IPS-NIHi7 (cell line): ENCODE data around the gene GADD45A.

Experiments used
- DNase-seq: peaks from one replicate; pipeline ENCODE4 v3.0.0; 2012; ENCODE audit warnings: mixed read lengths; ENCODE audit errors: extremely low spot score

GADD45A gene

DNA sequence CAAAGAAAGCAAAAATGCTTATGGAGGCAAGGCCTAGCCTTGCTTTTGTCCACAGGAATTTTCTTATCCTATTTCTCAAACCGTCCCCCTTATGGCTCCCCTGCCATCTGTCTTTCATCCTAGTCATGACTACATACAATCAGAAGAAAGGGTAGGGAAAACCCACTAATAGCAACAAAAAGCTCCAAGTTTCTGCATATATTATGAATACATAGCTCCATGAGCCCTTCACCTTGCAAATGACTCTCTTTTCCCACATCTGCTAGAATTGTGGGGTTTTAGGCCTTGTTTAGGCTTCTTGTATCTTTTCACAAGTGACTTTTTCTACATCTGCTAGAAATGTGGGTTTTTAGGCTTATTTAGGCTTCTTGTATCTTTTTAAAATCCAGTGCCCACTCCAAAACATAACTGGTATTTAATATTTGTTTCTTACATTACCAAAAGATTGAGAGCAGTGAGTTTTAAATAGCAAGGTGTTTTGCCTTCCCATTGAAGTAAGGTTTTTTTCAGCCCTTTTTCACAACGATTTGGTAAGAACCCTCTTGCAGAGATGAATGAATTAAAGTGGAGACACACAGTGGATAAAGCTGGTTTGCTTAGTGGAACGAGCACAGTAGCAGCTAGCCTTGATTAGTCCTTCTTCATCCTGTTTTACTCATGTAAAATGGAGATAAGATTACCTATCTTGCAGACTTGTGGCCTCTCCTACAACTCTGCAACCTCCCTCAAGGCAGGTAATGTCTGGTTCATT lies 4.4 kb downstream of the GADD45A start:
- no peak for DNase-seq

DNA sequence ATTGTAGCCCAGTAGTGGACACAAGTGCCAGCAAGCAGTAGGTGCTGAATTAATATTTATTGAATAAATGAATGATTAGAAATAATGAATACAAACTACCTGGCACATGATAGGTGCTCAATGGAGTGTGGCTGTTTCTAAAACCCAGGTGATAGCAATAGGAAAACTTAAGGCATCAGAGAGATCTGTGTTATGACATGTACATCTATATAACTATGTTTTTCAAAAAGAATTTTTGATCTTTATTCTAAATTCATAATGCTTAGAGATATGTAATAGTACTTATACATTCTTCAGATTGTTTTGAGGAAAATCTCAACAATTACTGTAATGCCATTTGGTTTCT lies 5.0 kb downstream of the GADD45A start:
- no peak for DNase-seq

DNA sequence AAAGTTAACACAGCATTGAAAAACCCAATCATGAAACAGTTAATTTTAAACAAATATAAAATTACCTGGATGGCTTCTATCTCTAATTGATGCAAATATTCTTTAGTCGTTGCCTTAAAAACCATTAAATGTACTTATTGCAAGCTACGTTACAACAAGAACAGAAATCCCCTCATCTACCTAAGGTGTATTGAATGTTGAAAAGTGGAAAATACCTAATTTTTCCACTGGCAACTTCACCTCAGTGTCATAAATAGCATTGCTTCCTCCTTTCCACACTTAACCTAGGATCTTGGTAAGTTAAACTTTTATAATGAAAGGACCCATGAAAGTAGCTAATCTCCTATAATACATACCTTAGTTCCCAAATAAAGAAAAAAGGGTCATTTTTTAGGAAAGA lies 5.4 kb downstream of the GADD45A start:
- DNase-seq = no peak

DNA sequence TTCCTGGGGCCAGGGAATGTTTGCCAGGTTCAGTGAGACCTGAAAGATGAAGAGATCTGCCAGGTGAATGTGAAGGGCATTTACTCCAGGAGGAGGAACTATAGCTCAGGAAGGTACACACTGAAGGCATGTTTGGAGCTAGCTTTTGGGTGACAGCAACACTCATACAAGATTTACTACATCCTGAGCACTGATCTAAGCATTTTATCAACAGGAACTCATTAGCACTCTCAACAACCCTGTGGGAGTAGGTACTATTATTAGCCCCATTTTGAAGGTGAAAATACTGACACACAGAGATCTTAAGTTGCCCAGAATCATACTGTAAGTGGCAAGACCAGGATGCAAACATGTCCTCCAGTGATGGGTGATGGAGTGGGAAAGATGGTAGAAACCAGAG lies 6.7 kb downstream of the GADD45A start:
- no peak for DNase-seq

DNA sequence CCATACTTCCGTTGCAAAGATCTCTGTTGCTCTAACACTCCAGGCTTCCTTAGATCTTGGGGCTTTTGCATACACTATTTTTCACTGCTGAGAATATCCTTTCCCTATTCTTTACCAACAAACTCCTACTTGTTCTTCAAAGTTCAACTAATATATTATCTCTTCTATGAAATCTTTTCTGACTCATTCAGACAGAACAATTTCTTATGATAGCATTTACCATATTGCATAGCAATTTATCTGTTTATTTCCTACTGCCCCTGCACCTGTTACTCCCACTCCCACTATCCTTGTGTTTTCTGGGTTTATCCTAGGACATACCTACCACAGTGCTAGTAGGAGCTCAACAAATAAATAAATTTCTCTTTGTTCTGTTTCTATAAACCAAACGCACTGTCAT lies 11.0 kb downstream of the GADD45A start:
- no peak for DNase-seq

DNA sequence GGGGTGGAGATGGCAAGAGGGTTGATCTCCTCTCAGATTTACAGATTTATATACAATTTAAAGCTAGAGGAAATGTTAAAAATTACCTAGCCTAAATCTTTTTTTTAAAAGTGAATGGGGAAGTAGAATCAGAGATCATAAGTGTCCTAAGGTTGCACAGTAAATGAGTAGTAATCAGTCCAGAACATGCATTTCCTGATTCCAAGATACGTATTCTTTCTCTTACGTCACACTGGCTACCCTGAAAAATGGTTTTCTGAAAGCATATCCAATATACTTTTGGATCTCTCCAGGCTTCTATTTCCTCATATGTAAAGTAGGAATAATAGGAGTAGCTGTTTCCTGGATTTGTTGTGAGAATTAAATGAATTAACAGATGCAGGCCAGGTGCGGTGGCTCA lies 11.7 kb downstream of the GADD45A start:
- no peak for DNase-seq

DNA sequence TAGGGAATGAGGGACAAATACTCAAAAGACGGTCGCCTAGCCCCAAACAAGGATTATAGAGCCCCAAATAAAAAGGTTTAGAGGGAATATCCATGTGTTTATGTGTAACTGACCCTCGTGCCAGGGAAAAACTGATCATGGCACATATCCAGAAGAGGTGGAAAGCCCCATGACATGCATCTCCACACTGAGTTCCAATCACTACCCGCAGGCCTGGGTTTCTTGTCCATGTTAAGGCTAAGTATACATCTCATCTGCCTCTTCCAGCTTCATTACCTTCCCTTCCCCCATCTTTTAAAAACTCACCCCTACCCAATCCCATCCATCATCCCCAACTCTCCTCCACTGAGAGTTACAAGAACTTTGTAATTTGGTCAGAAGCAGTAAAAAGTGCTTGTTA lies 15.2 kb downstream of the GADD45A start:
- DNase-seq = no peak

DNA sequence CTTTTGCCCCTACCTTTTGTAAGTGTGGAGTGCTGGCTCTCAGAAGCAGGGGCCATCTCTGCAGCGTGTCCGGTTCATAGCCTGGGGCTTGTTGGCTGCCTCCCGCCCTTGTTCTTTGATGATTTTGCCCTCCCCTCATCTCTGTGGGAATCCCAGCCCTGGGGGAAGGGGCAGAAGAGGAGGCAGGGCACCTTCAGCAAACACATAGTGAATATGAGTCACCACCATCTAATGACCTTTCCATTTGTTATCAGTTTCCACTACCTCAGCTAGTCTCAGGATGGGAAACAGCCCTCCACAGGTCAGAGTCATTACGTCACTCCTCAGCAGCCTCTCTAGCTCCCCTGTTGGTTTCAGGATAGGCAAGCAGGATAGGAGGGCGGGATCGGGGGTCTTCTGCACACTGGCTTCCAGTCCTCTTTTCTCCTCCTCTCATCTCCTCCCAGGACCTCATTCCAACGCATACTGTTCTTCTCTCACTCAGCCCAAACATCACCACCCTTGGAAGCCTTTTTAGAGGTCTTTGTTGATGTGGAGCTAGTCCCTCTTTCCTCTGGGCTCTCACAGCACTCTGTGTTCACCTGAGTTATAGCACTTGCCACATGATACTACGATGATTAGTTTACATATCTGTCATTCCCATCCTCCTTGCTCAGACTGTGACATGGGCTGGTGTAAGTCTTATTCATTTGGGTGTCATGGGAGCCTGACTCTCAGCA lies 15.8 kb downstream of the GADD45A start:
- peak; percentile 81 for DNase-seq

DNA sequence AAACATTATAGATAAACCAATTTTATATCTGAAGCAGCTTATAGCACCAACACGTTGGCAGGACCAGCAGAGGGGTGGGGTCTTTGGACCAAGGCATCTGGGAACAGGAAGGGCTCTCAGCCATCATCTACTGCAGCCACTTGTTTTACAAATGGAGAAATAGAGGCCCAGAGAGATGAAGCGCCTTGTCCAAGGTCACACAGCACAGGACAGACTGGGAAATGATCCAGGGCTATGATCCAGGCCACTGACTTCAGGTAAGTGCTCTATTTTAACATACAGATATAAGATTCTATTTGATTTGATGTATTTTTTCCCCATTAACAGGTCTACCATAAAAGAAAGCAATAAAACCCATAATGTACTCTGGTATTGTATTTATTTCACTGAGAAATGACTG lies 16.9 kb downstream of the GADD45A start:
- DNase-seq = no peak

DNA sequence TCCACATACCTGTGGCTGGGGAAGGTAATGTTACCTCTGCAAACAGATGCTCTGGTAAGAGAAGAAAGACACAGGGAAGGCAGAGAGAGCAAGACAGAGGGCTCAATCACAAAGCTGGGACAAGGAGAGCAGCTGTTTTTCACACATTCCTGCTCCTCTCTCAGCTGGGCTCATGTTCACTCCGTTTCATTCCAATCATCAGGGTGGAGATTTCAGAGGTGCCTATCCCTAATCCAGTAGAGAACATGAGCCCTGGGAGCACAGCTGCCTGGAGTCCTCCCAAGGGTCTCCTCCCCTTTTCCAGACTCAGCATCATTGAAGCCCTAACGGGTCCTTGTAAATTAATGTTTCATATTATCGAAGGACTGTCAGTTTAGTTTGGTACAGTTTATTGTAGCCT lies 19.4 kb downstream of the GADD45A start:
- DNase-seq = no peak

DNA sequence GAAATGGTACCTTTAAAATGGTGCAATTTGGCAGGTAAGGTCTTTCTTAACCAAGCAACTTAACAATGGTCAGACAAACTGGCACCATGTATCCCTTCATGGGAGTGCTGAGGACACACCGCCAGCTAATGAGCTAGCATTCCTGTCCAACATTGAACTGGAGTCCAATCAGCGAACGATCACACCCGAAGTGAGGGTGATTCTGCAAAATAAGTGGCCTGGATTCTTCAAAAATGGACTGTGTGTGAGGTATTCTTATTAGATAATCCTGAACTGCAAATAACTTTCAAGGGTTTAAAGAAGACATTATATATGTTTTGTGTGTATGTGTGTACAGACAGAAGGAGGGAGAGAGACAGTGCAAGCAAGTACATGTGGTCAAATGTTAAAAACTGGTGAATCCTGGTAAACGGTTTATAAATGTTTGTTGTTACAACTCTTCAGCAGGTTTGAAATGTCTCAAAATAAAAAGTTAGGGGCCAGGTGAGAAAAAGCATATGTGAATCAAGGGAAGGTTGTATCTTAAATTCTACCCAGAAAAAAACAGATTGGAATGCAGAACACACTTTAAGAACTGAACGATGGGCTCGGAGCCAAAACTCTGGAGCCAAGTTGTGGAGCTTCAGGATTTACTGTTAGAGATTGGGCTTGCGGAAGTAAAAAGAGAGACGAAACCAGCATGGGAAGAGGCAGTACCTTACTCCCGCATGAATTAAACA lies 20.9 kb downstream of the GADD45A start:
- DNase-seq = no peak

DNA sequence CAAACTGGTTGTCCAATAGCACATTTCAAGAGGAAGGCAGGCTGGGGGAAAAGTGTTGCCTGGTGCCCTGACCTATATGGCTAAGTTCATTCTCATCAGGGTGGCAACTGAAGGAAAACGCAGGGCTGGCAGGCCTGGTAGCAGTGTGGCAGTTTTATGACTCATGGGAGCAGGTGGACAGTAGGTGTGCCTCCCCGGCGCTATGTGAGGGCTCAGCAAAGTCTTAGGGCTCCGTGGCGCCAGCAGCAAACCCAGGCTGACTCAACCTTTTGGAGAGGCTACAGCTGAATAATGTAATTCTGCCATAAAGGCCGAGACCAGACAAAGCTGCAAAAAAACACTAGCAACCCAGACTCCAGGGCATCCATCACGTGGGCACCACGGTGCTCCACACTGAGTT lies 23.6 kb downstream of the GADD45A start:
- DNase-seq = no peak

DNA sequence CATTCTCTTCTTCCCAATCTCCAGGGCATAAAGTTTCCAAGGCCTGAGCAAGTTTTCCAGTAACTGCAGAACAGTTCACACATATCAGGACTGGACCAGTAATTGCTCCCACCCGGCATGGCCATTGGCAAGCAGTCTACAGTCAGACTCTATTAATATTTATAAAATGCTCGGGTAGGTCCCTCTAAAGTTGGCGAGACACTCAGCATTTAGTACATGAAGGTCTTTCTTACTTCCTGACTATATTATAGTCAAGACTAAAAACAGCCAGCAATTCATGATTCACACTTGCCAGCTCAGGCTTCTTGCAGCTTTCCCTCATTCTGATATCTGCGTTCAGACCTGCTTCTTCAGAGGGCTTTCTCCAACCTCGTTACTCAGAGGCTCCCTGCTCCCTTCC lies 25.4 kb downstream of the GADD45A start:
- no peak for DNase-seq

DNA sequence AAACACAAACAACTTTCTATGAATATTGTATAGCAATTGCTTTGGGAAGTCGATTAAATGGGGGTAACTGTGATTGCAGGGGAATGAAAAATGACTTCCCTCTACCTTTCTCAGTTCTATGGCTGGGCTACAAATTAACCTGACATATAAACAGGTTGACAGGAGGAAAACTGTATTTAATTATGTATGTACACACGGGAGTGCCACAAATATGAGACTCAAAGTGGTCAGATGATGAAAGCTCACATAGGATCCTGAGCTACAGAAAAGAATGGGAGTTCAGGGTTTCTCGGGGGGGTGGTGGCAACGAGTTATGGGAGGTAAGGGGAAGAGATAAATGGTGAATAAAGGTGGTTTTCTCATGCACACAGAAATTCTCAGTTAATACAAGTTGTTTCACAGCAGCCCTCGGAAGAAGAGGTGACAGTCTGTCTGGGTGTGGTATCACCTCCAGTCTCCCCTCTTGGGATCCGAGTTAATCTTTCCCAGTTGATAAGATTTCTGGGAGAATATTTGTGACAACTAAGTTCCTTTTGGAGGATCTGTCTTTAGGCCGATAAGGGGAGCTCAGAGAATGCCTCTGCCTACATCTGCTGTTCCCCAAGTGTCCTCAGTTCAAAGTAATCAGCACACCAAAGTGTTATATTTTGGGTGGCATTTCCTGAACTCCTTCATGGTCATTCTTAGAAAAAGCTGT lies 26.3 kb downstream of the GADD45A start:
- DNase-seq = no peak

DNA sequence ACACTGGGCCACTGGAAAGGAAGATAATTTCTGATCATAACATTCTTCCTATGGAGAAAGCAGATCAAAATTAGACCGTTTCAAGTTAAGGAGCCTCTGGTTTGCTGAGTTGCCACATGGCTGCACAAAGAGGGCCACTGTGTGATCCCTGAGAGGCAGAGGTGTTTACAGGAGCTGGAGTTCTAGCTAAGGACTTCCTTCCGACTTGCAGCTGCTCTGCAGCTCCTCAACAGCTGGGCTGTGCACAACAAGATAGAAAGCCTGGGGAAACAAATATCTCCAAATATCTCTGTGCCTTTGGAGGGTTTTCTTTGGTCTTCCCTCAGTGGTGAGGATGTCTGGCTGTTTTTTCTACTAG lies 26.8 kb downstream of the GADD45A start:
- no peak for DNase-seq

DNA sequence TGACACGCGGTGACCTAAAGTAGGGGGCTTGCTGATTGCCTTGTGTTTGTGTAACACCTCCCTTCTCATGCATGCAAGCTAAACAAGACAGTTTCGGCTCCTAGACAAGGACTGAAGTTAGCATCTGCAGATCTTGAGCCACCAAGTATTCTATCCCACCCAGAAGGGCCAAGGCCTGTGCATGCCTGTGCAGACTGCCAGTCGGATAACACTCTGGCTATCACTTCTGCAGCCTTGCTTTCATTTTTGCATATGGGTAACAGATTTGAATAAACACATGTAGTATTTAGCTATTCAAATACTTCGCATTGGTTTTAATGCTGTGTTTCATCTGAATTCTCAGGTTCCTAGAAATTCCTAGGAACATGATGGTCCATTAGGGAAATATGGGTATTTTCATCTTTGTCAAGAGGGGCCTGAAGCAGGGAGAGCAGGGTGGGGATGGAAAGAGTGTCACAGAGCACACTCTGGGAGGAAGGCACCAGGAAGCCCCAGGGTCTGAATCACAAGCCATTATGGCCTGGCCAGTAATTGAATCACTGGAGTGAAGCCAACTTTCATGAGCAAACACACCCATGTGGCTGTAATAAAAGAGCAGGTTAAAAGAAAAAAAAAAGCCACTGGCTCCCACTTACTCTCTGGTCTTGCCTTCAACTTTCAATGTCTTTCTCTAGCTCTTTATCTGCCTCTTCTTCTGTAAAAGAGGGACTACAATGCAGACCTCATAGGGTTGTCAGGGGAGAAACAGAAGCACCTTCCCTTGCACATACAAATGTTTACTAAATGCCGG lies 28.3 kb downstream of the GADD45A start:
- DNase-seq = no peak

DNA sequence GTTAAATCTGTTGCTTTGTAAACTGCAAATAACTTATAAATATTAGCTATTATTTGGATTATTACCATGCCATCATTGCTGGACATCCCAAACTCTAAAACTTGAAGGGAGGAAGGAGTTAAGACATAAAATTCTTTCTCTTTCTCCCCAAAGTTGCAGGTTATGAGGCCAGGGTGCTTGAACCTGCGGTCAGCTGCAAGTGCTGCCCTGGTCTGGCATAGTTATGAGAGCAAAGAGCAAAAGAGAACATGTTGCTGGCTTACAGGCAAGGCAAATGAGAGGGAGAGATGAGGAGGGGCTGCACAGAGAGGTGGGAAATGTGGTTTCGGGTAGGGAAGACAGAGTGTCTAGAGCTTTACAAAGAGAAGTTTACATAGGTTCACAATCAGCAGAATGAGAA lies 30.8 kb downstream of the GADD45A start:
- no peak for DNase-seq

DNA sequence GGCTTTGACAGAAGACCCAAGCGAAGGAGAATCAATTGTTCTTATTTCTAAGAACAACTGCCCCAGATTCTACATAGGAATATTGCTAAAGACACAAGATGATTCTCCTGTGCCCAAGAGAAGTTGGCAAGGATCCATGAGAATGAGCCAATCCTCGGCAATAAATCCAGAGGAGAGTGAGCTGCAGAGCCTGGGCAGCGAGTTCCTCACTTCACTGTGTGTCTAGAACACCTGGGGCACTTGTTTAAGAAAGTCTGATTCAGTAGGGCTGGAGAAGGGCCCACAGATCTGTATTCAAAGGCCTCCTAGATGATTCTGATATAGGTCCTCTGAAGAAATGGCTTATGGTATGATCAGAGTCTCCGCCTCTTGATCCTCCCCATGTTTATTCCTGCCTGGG lies 31.8 kb downstream of the GADD45A start:
- no peak for DNase-seq

DNA sequence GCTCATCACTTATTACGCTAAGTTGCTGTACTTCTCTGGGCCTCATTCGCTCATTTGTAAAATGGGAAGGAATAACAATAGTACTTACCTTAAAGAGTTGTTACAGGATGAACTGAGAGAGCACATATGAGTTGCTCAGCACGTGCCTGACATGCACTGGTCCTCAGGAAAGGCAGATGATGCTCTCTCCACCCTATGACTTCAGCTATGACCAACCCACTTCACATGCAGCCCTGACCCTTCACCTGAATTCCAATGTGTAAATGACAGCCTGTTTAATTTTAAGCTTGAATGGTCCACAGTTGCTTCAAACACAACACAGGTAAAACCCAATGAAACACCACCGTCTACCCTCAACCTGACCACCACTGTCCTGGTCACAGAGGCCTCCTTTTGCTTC lies 32.9 kb downstream of the GADD45A start:
- no peak for DNase-seq

DNA sequence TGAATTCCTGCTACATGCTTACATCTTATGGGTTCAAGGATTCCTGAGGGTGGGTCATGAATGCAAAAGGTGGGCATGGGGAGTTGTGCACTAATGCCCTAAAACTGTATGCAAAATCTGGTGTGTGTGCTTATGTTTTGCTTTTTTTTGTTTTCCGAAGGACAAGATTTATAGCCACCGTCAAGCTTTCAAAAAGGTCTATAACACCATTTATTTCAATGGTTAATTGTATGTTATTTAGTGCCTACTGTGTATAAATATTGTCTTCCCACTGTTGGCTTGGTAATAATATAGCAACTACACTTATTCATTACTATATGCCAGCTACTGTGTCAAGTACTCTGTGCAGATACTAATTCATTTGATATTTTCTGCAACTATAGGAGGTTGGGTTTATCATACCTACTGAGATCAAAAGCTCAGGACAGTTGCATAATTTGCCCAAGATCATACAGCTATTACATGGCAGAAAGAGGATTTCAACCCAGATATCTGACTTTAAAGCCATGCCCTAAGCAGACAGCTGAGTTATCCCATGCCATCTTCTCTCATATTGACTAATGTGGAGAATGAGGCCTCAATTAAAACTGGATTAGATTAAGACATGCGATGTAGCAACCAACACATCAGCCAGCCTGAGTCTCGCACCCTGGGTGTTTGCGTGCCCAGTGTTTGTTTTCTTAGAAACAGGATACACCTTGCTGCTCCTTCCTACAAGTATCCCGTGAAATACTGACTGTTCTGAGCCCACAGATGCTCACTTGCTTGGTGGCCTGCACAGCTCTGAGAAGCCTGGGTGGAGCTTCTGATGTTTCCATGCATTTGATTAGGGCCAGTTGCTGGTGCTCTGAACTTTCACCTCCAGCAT lies 34.6 kb downstream of the GADD45A start:
- no peak for DNase-seq

DNA sequence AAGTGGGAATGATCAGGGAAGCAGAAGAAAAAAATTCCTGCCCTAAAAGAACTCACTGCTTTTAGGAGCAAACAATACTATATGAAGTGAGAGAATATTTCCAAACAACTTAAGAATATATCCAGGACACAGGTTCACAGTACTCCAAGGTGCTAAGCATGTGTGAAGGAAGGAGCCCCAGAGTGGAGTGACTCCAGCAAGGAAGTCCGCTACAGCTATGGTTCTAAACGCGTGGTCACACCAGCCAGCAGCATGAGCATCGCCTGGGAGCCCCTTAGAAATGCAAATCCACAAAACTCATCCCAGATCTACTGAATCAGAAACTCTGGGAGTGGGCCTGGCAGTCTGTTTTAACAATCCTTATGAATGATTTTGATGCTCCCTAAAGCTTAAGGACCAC lies 36.1 kb downstream of the GADD45A start:
- no peak for DNase-seq
